Measurements from ENCODE around the gene MAEL. TPM values are rescaled to one million over a fixed set of nuclear protein-coding genes. Genes with fewer than 3 reads are reported as not detected.

The MAEL gene
- total and polyA plus RNA-seq, 2 experiments from 2014 or later = 0.45 TPM; not detected in 1

DNA sequence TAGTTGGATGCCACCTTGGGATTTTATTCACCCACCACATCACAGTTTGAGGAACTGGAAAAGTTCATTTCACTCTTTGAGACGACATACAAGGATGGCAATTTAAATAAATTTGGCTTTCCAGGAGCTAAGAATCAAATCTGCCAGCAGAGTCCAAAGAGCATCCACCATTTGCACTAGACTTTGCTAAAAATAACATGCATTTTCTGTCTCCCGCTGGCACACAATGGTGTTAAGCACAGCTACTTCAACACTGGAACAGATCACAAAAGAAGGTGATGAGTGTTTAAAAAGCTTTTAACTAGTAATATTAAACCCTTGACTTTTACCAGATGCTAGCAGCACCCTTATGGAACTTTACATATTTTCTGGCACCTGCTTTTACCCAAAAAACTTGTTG, 44.6 kb downstream of the MAEL start:
- no peak for DNase-seq (ENCODE audit: low spot score)
- no peak overlapping the region for H3K4me3 ChIP-seq
- no peaks in the 10 kb centered on the region for H3K4me1 ChIP-seq (ENCODE audit: insufficient read depth)
- H3K9me3 ChIP-seq (ENCODE audit: low read depth) = no peaks in the 10 kb centered on the region
- H4K20me1 ChIP-seq (ENCODE audit: insufficient read depth, poor library complexity, severe bottlenecking) = no peaks in the 10 kb centered on the region
- no peaks in the 10 kb centered on the region for H3K9me2 ChIP-seq (replicated peaks; ENCODE audit: insufficient read depth)
- H3K27me3 ChIP-seq = no peaks in the 10 kb centered on the region
- 48% methylated on average over 2 of the region's 2 CpGs for WGBS (ENCODE audit: low lambda C conversion rate, missing lambda C conversion rate)
- TF ChIP-seq, protein P1, sequence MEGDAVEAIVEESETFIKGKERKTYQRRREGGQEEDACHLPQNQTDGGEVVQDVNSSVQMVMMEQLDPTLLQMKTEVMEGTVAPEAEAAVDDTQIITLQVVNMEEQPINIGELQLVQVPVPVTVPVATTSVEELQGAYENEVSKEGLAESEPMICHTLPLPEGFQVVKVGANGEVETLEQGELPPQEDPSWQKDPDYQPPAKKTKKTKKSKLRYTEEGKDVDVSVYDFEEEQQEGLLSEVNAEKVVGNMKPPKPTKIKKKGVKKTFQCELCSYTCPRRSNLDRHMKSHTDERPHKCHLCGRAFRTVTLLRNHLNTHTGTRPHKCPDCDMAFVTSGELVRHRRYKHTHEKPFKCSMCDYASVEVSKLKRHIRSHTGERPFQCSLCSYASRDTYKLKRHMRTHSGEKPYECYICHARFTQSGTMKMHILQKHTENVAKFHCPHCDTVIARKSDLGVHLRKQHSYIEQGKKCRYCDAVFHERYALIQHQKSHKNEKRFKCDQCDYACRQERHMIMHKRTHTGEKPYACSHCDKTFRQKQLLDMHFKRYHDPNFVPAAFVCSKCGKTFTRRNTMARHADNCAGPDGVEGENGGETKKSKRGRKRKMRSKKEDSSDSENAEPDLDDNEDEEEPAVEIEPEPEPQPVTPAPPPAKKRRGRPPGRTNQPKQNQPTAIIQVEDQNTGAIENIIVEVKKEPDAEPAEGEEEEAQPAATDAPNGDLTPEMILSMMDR (IDR thresholded peaks at IDR 0.05; ENCODE audit: poor library complexity) = no peak
- TF ChIP-seq EZH2phosphoT487 (IDR thresholded peaks at IDR 0.05; ENCODE audit: low read depth, severe bottlenecking, unreplicated experiment) (no peak), EZH2 (IDR thresholded peaks at IDR 0.05; ENCODE audit: borderline replicate concordance) (no peak)
- H2AFZ ChIP-seq = no peak overlapping the region
- no peaks in the 10 kb centered on the region for H3K79me2 ChIP-seq
- no peak overlapping the region for H3K27ac ChIP-seq
- peak overlapping the region; percentile 8 for H3K4me2 ChIP-seq
- no peaks in the 10 kb centered on the region for H3K36me3 ChIP-seq (replicated peaks; ENCODE audit: insufficient read depth, low read depth)

DNA sequence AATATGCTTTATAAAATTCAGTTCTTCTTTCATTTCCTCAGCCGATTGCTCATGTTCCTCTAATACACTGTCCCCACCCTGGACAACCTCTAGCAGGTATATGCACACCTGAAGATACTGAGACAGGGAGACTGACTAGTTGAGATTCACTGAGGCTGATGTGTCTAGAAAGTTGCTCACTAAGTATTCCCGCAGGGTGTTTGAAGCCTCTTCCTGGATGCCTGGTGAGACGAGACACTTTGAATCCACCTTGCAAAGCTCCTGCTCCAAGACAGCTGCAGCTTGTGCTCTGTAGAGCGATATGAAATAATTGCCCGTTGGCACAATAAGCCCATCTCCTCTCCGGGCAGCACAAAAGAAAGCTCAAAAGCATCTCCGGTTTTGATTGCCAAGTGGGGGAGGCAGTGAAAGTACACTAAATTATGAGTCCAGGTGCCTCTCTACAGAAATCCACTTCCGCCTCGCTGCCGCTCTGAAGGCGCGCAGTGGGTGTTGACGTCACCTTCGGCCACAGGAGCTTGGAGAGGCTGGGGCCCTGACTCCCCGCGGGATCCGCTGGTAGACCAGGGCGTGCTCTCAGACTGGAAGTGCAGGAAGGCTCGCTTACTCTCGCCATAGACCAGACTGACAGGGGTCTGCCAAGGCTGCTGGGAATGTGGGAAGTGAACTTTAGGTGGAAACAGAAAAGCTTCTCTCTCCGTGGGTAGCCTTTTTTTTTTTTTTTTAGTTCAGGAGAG, 54.8 kb downstream of the MAEL start:
- peak; percentile 67 for DNase-seq (ENCODE audit: low spot score)
- WGBS (ENCODE audit: low lambda C conversion rate, missing lambda C conversion rate) = 64% methylated on average over 21 of the region's 21 CpGs
- no peaks in the 10 kb centered on the region for H3K79me2 ChIP-seq
- H3K9me2 ChIP-seq (replicated peaks; ENCODE audit: insufficient read depth) = no peaks in the 10 kb centered on the region
- no peaks in the 10 kb centered on the region for H3K36me3 ChIP-seq (replicated peaks; ENCODE audit: insufficient read depth, low read depth)
- H3K9me3 ChIP-seq (ENCODE audit: low read depth) = no peaks in the 10 kb centered on the region
- H2AFZ ChIP-seq = peak overlapping the region; percentile 50
- H4K20me1 ChIP-seq (ENCODE audit: insufficient read depth, poor library complexity, severe bottlenecking) = no peaks in the 10 kb centered on the region
- no peak overlapping the region for H3K4me3 ChIP-seq
- no peaks in the 10 kb centered on the region for H3K27me3 ChIP-seq
- H3K27ac ChIP-seq = peak overlapping the region; percentile 22
- TF ChIP-seq EZH2 (IDR thresholded peaks at IDR 0.05; ENCODE audit: borderline replicate concordance) (no peak), EZH2phosphoT487 (IDR thresholded peaks at IDR 0.05; ENCODE audit: low read depth, severe bottlenecking, unreplicated experiment) (no peak)
- TF ChIP-seq, protein P1 (IDR thresholded peaks at IDR 0.05; ENCODE audit: poor library complexity) = no peak
- H3K4me1 ChIP-seq (ENCODE audit: insufficient read depth) = peaks cover 3% of the 10 kb centered on the region
- peak overlapping the region; percentile 63 for H3K4me2 ChIP-seq

DNA sequence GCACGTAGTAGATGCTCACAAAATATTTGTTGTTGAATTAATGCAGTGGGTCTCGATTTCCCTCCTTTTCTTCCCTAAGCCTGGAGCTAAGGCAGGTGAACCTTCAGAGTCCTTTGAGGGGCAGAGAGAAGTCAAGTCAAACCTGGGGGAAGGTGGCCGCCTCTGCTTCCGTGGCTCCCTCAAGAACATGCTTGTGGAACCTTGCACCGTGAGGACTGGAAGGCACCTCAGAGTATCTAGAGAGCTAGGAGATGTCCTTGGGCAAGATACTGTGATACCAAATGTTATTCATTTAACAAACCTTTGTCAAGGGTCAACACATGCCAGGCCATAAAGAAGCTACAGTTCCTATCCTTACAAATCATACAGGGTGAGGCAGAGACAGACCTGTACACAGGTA, 62.8 kb downstream of the MAEL start:
- H3K9me2 ChIP-seq (replicated peaks; ENCODE audit: insufficient read depth) = no peaks in the 10 kb centered on the region
- TF ChIP-seq EZH2 (IDR thresholded peaks at IDR 0.05; ENCODE audit: borderline replicate concordance) (no peak), EZH2phosphoT487 (IDR thresholded peaks at IDR 0.05; ENCODE audit: low read depth, severe bottlenecking, unreplicated experiment) (no peak)
- TF ChIP-seq, protein P1 (IDR thresholded peaks at IDR 0.05; ENCODE audit: poor library complexity) = no peak
- no peak overlapping the region for H3K27ac ChIP-seq
- no peaks in the 10 kb centered on the region for H3K27me3 ChIP-seq
- DNase-seq (ENCODE audit: low spot score) = no peak
- H3K36me3 ChIP-seq (replicated peaks; ENCODE audit: insufficient read depth, low read depth) = no peaks in the 10 kb centered on the region
- no peaks in the 10 kb centered on the region for H3K9me3 ChIP-seq (ENCODE audit: low read depth)
- H2AFZ ChIP-seq = no peak overlapping the region
- no peaks in the 10 kb centered on the region for H3K79me2 ChIP-seq
- H4K20me1 ChIP-seq (ENCODE audit: insufficient read depth, poor library complexity, severe bottlenecking) = no peaks in the 10 kb centered on the region
- H3K4me2 ChIP-seq = no peak overlapping the region
- 100% methylated on average over 5 of the region's 5 CpGs for WGBS (ENCODE audit: low lambda C conversion rate, missing lambda C conversion rate)
- no peak overlapping the region for H3K4me3 ChIP-seq
- H3K4me1 ChIP-seq (ENCODE audit: insufficient read depth) = no peaks in the 10 kb centered on the region
